Glutamatergic neuron (in vitro differentiated cells): ENCODE measurements around the gene TARS3. TPM values are rescaled to one million over a fixed set of nuclear protein-coding genes. Genes with fewer than 3 reads are reported as not detected.

Source experiments
- DNase-seq: peaks from one replicate; pipeline ENCODE4 v3.0.0; 2022
- H3K27ac Mint-ChIP-seq: one replicate; pipeline ENCODE4 v1.8.0; 2020; ENCODE audit warnings: mild to moderate bottlenecking, mixed read lengths, inconsistent platforms; ENCODE audit not compliant: unreplicated experiment
- H3K27me3 Mint-ChIP-seq: one replicate; pipeline ENCODE4 v1.8.0; 2020; ENCODE audit warnings: mild to moderate bottlenecking, moderate library complexity, mixed read lengths, inconsistent platforms; ENCODE audit not compliant: unreplicated experiment
- H3K36me3 Mint-ChIP-seq: one replicate; pipeline ENCODE4 v1.8.0; 2020; ENCODE audit warnings: mild to moderate bottlenecking, mixed read lengths, inconsistent platforms; ENCODE audit not compliant: unreplicated experiment
- H3K4me1 Mint-ChIP-seq: one replicate; pipeline ENCODE4 v1.8.0; 2020; ENCODE audit warnings: mild to moderate bottlenecking, low read depth, mixed read lengths, inconsistent platforms; ENCODE audit not compliant: unreplicated experiment
- H3K4me3 Mint-ChIP-seq: one replicate; pipeline ENCODE4 v1.8.0; 2020; ENCODE audit warnings: mild to moderate bottlenecking, mixed read lengths, inconsistent platforms; ENCODE audit not compliant: unreplicated experiment
- H3K9me3 Mint-ChIP-seq: one replicate; pipeline ENCODE4 v1.8.0; 2020; ENCODE audit warnings: mild to moderate bottlenecking, moderate library complexity, mixed read lengths, inconsistent platforms; ENCODE audit not compliant: unreplicated experiment
- CTCF ChIP-seq: fragments of 200-600 bp; sonication (generic); IDR thresholded peaks from one replicate; pipeline ENCODE4 v1.5.0; 2021; ENCODE audit not compliant: partially characterized antibody, unreplicated experiment
- total RNA-seq: library from RNA; stranded (reverse); fragmentation: NEBNext Ultra II Directional; extraction: Animal tissue kit (Norgen Biotek cat#: 25700); gene quantifications from one replicate; pipeline ENCODE4 v1.2.1, GENCODE V29; 2021; ENCODE audit not compliant: unreplicated experiment

Gene TARS3
- total RNA-seq, 1 donor from 2014 or later = 40.1 TPM

- H3K36me3 Mint-ChIP-seq = peaks cover 29% of the 10 kb centered on the region
- no peak overlapping the region for H3K27ac Mint-ChIP-seq
Measured at GRCh38 chr15:101619615-101619865, 104.7 kb downstream of the TARS3 start.

GRCh38 chr15:101618851-101619614 is 105.2 kb downstream of the TARS3 start:
- peaks cover 17% of the 10 kb centered on the region for H3K9me3 Mint-ChIP-seq
- peaks cover 24% of the 10 kb centered on the region for H3K36me3 Mint-ChIP-seq
- TF ChIP-seq CTCF = no peak
- peak overlapping the region; percentile 90 for H3K27ac Mint-ChIP-seq
- peaks cover 53% of the 10 kb centered on the region for H3K4me1 Mint-ChIP-seq
- no peak for DNase-seq
- H3K4me3 Mint-ChIP-seq = peak overlapping the region; percentile 30
- peaks cover 15% of the 10 kb centered on the region for H3K27me3 Mint-ChIP-seq

More at GRCh38 chr15:101619615-101619865, 104.7 kb downstream of the TARS3 start:
- DNase-seq = no peak
- H3K4me1 Mint-ChIP-seq = peaks cover 50% of the 10 kb centered on the region
- no peak overlapping the region for H3K4me3 Mint-ChIP-seq
- H3K9me3 Mint-ChIP-seq = peaks cover 16% of the 10 kb centered on the region
- H3K27me3 Mint-ChIP-seq = peaks cover 13% of the 10 kb centered on the region
- TF ChIP-seq CTCF = no peak

GRCh38 chr15:101618076-101618475 is 106.2 kb downstream of the TARS3 start:
- peaks cover 13% of the 10 kb centered on the region for H3K9me3 Mint-ChIP-seq
- TF ChIP-seq CTCF = no peak
- peaks cover 61% of the 10 kb centered on the region for H3K4me1 Mint-ChIP-seq

GRCh38 chr15:101617390-101617965 is 106.8 kb downstream of the TARS3 start:
- Mint-ChIP-seq H3K27me3 (peaks cover 16% of the 10 kb centered on the region), H3K4me3 (no peak overlapping the region), H3K9me3 (peaks cover 13% of the 10 kb centered on the region), H3K4me1 (peaks cover 61% of the 10 kb centered on the region), H3K36me3 (peaks cover 8% of the 10 kb centered on the region), H3K27ac (no peak overlapping the region)
- TF ChIP-seq CTCF = no peak
- no peak for DNase-seq

More at GRCh38 chr15:101618076-101618475, 106.2 kb downstream of the TARS3 start:
- Mint-ChIP-seq H3K27me3 (peaks cover 16% of the 10 kb centered on the region), H3K4me3 (no peak overlapping the region), H3K36me3 (peaks cover 14% of the 10 kb centered on the region), H3K27ac (peak overlapping the region; percentile 72)
- DNase-seq = no peak

GRCh38 chr15:101615986-101616848 is 108.1 kb downstream of the TARS3 start:
- Mint-ChIP-seq H3K4me3 (peak overlapping the region; percentile 66), H3K27ac (no peak overlapping the region), H3K27me3 (peaks cover 21% of the 10 kb centered on the region), H3K9me3 (peaks cover 18% of the 10 kb centered on the region), H3K36me3 (no peaks in the 10 kb centered on the region), H3K4me1 (peaks cover 67% of the 10 kb centered on the region)
- DNase-seq = peak; percentile 56
- TF ChIP-seq CTCF = no peak
